Activated naive CD4-positive, alpha-beta T cell treated with anti-CD3 and anti-CD28 coated beads for 36 hours (primary cell): ENCODE data around the gene RBM10. TPM values are rescaled to one million over a fixed set of nuclear protein-coding genes. Genes with fewer than 3 reads are reported as not detected.

Experiments used
- CTCF ChIA-PET: fragments of 350-600 bp; sonication (Branson Sonifier 250); formaldehyde crosslinking; loops from one replicate; lab custom pipeline; 2021; ENCODE audit warnings: antibody characterized with exemption; lab: Charles Lee
- DNase-seq: peaks from one replicate; pipeline ENCODE4 v3.0.0-alpha.2; 2020
- H3K27ac Mint-ChIP-seq: one replicate; pipeline ENCODE4 v1.8.0; 2021; ENCODE audit warnings: mild to moderate bottlenecking, mixed read lengths
- H3K27me3 Mint-ChIP-seq: one replicate; pipeline ENCODE4 v1.8.0; 2021; ENCODE audit warnings: low read depth, mixed read lengths
- H3K36me3 Mint-ChIP-seq: one replicate; pipeline ENCODE4 v1.8.0; 2021; ENCODE audit warnings: low read depth, mixed read lengths
- H3K4me1 Mint-ChIP-seq: one replicate; pipeline ENCODE4 v1.8.0; 2021; ENCODE audit warnings: low read depth, mixed read lengths
- H3K4me3 Mint-ChIP-seq: one replicate; pipeline ENCODE4 v1.8.0; 2021; ENCODE audit warnings: mild to moderate bottlenecking, moderate library complexity, mixed read lengths
- H3K9me3 Mint-ChIP-seq: one replicate; pipeline ENCODE4 v1.8.0; 2021; ENCODE audit warnings: mixed read lengths
- intact Hi-C: fragments of 100-400 bp; cut with micrococcal nuclease; formaldehyde crosslinking; loops from one replicate; pipeline ENCODE4 v1.15.1; 2023
- total RNA-seq, 2 experiments: library from RNA; stranded (reverse); gene quantifications; one replicate each; pipeline ENCODE4 v1.2.3, GENCODE V29; 2021

Gene RBM10
- total RNA-seq, 2 experiments from 2014 or later, result 65.4 to 65.5 TPM

DNA sequence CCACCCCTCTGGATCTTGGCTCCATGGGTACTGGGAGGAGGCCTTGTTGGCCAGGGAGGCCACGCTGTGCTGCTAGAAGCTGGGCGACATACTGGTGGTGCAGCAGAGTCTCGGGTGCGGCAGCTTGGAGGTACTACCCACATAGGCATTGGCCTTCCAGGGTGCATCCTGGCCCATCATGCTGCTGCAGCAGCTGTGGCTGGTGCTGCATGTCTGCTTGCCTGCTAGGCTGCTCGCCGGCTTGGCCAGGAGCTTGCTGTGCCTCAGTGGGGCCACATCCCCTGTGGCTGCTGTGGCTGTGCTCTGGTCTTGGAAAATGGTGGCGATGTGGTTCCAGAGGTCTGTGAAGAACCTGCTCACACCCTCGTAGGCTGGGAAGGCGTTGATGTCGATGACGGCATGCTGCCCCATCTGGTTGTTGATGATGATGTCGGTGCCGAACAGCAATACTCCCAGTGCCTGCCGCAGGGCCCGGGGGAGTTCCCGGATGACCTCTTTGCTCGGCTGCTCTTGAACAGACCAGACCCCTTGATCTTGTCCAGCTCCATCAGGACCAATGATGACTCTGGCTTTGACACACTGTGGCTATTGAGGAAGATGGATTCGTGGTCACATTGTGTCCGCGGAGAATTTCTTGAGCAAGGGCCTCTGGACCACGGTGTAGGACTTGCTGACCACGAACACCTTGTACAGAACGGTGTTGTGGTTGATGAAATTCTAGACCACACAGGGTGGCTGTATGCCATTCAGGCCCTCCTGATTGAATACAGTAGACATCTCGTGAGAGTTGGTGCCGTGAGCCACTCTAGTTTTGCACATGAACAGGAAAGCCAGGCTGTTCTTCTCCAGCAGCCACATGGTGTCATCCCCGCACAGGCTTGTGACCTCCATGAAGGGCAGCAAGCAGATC lies 11.8 kb downstream of the RBM10 start:
- H3K4me3 Mint-ChIP-seq, result no peak overlapping the region
- H3K27ac Mint-ChIP-seq, result no peak overlapping the region
- intact Hi-C loops, result no loop called here
- CTCF ChIA-PET, result no interaction called here
- no peaks in the 10 kb centered on the region for H3K9me3 Mint-ChIP-seq
- no peak for DNase-seq
- H3K36me3 Mint-ChIP-seq, result peaks cover 13% of the 10 kb centered on the region
- no peaks in the 10 kb centered on the region for H3K27me3 Mint-ChIP-seq
- H3K4me1 Mint-ChIP-seq, result peaks cover 2% of the 10 kb centered on the region

GRCh38 chrX:47158131-47158530 lies 13.1 kb downstream of the RBM10 start:
- peaks cover 15% of the 10 kb centered on the region for H3K36me3 Mint-ChIP-seq
- H3K4me3 Mint-ChIP-seq, result no peak overlapping the region
- peaks cover 2% of the 10 kb centered on the region for H3K4me1 Mint-ChIP-seq
- CTCF ChIA-PET, result no interaction called here
- no peak overlapping the region for H3K27ac Mint-ChIP-seq
- DNase-seq, result no peak
- H3K27me3 Mint-ChIP-seq, result no peaks in the 10 kb centered on the region
- intact Hi-C loops, result no loop called here
- no peaks in the 10 kb centered on the region for H3K9me3 Mint-ChIP-seq

- H3K27me3 Mint-ChIP-seq, result no peaks in the 10 kb centered on the region
- no peak for DNase-seq
- H3K27ac Mint-ChIP-seq, result no peak overlapping the region
- H3K9me3 Mint-ChIP-seq, result no peaks in the 10 kb centered on the region
- CTCF ChIA-PET, result no interaction called here
- peaks cover 2% of the 10 kb centered on the region for H3K4me1 Mint-ChIP-seq
- H3K36me3 Mint-ChIP-seq, result peaks cover 15% of the 10 kb centered on the region
- H3K4me3 Mint-ChIP-seq, result no peak overlapping the region
- intact Hi-C loops, result no loop called here
Observed at GRCh38 chrX:47158781-47159180, 13.8 kb downstream of the RBM10 start.

GRCh38 chrX:47160781-47161180 lies 15.8 kb downstream of the RBM10 start:
- Mint-ChIP-seq H3K27me3 (no peaks in the 10 kb centered on the region), H3K27ac (no peak overlapping the region), H3K4me3 (no peak overlapping the region), H3K4me1 (peaks cover 5% of the 10 kb centered on the region), H3K36me3 (peaks cover 17% of the 10 kb centered on the region), H3K9me3 (no peaks in the 10 kb centered on the region)
- intact Hi-C loops, result no loop called here
- no peak for DNase-seq
- CTCF ChIA-PET, result no interaction called here

- H3K27me3 Mint-ChIP-seq, result no peaks in the 10 kb centered on the region
- intact Hi-C loops, result no loop called here
- H3K4me3 Mint-ChIP-seq, result no peak overlapping the region
- H3K27ac Mint-ChIP-seq, result no peak overlapping the region
- H3K4me1 Mint-ChIP-seq, result peaks cover 5% of the 10 kb centered on the region
- no peak for DNase-seq
- CTCF ChIA-PET, result interaction anchor here (0.6 kb wide), 1 partner anchor 284 kb away, joined by 3 read pairs; no protein-coding TSS in a partner anchor
- H3K36me3 Mint-ChIP-seq, result peaks cover 9% of the 10 kb centered on the region
- H3K9me3 Mint-ChIP-seq, result no peaks in the 10 kb centered on the region
Observed at GRCh38 chrX:47162927-47163583, 18.0 kb downstream of the RBM10 start.

DNA sequence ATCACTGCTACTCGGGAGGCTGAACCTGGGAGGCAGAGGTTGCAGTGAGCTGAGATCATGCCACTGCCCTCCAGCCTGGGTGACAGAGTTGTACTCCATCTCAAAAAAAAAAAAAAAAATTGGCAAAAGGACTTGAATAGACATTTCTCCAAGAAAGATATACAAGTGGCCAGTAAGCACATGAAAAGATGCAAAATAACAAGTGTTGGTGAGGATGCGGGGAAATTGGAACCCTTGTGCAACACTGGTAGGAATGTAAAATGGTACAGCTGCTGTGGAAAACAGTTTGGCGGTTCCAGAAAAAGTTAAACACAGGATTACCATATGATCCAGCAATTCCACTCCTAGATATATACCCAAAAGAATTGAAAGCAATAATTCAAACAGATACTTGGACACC lies 19.4 kb downstream of the RBM10 start:
- no peak for DNase-seq
- Mint-ChIP-seq H3K27ac (no peak overlapping the region), H3K27me3 (no peaks in the 10 kb centered on the region), H3K9me3 (no peaks in the 10 kb centered on the region), H3K4me3 (no peak overlapping the region), H3K4me1 (peaks cover 5% of the 10 kb centered on the region), H3K36me3 (peaks cover 9% of the 10 kb centered on the region)
- intact Hi-C loops, result no loop called here
- CTCF ChIA-PET, result no interaction called here

GRCh38 chrX:47166126-47166525 lies 21.1 kb downstream of the RBM10 start:
- Mint-ChIP-seq H3K27me3 (no peaks in the 10 kb centered on the region), H3K9me3 (no peaks in the 10 kb centered on the region), H3K4me1 (peaks cover 3% of the 10 kb centered on the region), H3K36me3 (peaks cover 8% of the 10 kb centered on the region), H3K27ac (no peak overlapping the region), H3K4me3 (no peak overlapping the region)
- CTCF ChIA-PET, result no interaction called here
- intact Hi-C loops, result no loop called here
- no peak for DNase-seq

DNA sequence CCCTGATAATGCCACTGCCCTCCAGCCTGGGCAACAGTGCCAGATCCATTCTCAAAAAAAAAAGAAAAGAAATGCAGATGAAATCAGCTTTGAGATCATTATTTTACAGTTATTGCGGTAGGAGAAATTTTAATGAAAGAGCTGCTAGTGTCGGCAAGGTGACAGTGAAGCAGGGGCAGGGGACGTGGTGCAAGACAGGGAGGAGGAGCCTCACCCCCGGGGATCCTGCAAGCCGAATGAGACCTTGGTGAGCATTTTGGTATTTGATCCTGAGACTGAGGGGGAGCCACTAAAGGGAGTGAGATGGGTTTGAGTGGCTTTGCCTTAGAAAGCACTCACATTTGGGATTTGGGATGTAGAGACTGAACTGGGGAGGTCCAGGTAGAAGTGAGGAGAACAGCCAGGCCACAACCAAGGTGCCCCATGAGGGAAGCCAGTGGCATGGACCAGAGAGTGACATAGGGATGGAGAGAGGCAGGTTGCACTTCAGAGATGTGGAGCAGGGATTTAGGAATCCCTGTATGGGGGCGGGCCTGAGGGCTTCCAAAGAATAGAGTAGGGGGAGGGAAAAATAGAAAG lies 23.6 kb downstream of the RBM10 start:
- Mint-ChIP-seq H3K4me3 (no peak overlapping the region), H3K4me1 (peaks cover 3% of the 10 kb centered on the region), H3K36me3 (peaks cover 9% of the 10 kb centered on the region), H3K27ac (no peak overlapping the region), H3K9me3 (no peaks in the 10 kb centered on the region), H3K27me3 (no peaks in the 10 kb centered on the region)
- CTCF ChIA-PET, result no interaction called here
- DNase-seq, result no peak
- intact Hi-C loops, result no loop called here

GRCh38 chrX:47169273-47169672 lies 24.3 kb downstream of the RBM10 start:
- no peak for DNase-seq
- CTCF ChIA-PET, result no interaction called here
- Mint-ChIP-seq H3K36me3 (peaks cover 9% of the 10 kb centered on the region), H3K4me3 (no peak overlapping the region), H3K4me1 (peaks cover 3% of the 10 kb centered on the region), H3K27me3 (no peaks in the 10 kb centered on the region), H3K27ac (no peak overlapping the region), H3K9me3 (no peaks in the 10 kb centered on the region)
- intact Hi-C loops, result no loop called here

GRCh38 chrX:47169726-47170515 lies 24.9 kb downstream of the RBM10 start:
- intact Hi-C loops, result no loop called here
- DNase-seq, result no peak
- no peaks in the 10 kb centered on the region for H3K27me3 Mint-ChIP-seq
- CTCF ChIA-PET, result no interaction called here
- H3K27ac Mint-ChIP-seq, result no peak overlapping the region
- H3K4me3 Mint-ChIP-seq, result no peak overlapping the region
- peaks cover 10% of the 10 kb centered on the region for H3K36me3 Mint-ChIP-seq
- H3K4me1 Mint-ChIP-seq, result peaks cover 1% of the 10 kb centered on the region
- H3K9me3 Mint-ChIP-seq, result no peaks in the 10 kb centered on the region

DNA sequence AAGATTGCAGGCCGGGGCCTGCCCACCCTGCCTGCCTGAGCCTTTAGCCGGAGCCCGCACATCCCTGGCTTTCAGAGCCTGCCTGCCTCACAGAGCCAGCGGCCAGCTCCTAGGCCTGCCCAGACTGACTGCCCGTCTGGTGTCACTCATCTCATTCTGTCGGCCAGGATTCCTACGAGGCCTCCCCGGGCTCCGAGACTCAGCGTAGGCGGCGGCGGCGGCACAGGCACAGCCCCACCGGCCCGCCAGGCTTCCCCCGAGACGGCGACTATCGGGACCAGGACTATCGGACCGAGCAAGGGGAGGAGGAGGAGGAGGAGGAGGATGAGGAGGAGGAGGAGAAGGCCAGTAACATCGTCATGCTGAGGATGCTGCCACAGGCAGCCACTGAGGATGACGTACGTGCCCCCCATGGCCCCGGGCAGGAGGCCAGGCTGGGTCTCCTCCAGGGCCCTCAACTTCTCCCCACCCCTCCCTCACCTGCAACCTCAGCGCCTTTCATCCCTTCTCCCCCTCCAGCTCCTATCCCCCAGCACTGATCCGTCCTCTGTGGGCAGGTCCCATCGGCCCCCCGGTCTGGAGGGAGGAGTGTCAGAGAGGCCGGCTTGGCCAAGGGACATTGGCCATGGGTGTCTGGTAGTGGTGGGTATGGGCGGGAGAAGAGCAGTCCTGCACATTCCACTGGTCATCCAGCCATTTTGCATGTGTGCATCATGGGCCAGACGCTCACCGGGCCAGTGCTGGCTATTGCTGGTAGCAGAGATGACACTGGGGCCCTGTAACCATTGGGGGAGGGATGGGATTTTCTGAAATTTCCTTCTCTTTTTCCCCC lies 26.1 kb downstream of the RBM10 start:
- no peak overlapping the region for H3K4me3 Mint-ChIP-seq
- CTCF ChIA-PET, result no interaction called here
- H3K27ac Mint-ChIP-seq, result no peak overlapping the region
- H3K4me1 Mint-ChIP-seq, result no peaks in the 10 kb centered on the region
- intact Hi-C loops, result no loop called here
- H3K27me3 Mint-ChIP-seq, result no peaks in the 10 kb centered on the region
- H3K36me3 Mint-ChIP-seq, result peaks cover 9% of the 10 kb centered on the region
- no peaks in the 10 kb centered on the region for H3K9me3 Mint-ChIP-seq
- no peak for DNase-seq
